ENCODE data around the gene USH2A. TPM values are rescaled to one million over a fixed set of nuclear protein-coding genes. Genes with fewer than 3 reads are reported as not detected.

Gene USH2A
- total RNA-seq, 1 donor from 2014 or later: not detected

GRCh38 chr1:216183454-216183853 lies 239.8 kb downstream of the USH2A start:
- DNase-seq (ENCODE audit: low read depth): no peak
- no peak for TF ChIP-seq CTCF (conservative IDR thresholded peaks at IDR 0.05; ENCODE audit: low read depth, low read length)
- no peak overlapping the region for H3K4me3 ChIP-seq (ENCODE audit: low read depth, low read length)

GRCh38 chr1:216183007-216183406 lies 240.2 kb downstream of the USH2A start:
- TF ChIP-seq CTCF (conservative IDR thresholded peaks at IDR 0.05; ENCODE audit: low read depth, low read length): no peak
- DNase-seq (ENCODE audit: low read depth): peak; percentile 29
- H3K4me3 ChIP-seq (ENCODE audit: low read depth, low read length): no peak overlapping the region

GRCh38 chr1:216181590-216181989 lies 241.7 kb downstream of the USH2A start:
- DNase-seq (ENCODE audit: low read depth): no peak
- TF ChIP-seq CTCF (conservative IDR thresholded peaks at IDR 0.05; ENCODE audit: low read depth, low read length): no peak
- H3K4me3 ChIP-seq (ENCODE audit: low read depth, low read length): no peak overlapping the region

GRCh38 chr1:216178281-216178680 lies 245.0 kb downstream of the USH2A start:
- DNase-seq (ENCODE audit: low read depth): no peak
- H3K4me3 ChIP-seq (ENCODE audit: low read depth, low read length): no peak overlapping the region
- TF ChIP-seq CTCF (conservative IDR thresholded peaks at IDR 0.05; ENCODE audit: low read depth, low read length): no peak

GRCh38 chr1:216176970-216177369 lies 246.3 kb downstream of the USH2A start:
- H3K4me3 ChIP-seq (ENCODE audit: low read depth, low read length): no peak overlapping the region
- no peak for TF ChIP-seq CTCF (conservative IDR thresholded peaks at IDR 0.05; ENCODE audit: low read depth, low read length)
- DNase-seq (ENCODE audit: low read depth): no peak

GRCh38 chr1:216175714-216176113 lies 247.5 kb downstream of the USH2A start:
- no peak overlapping the region for H3K4me3 ChIP-seq (ENCODE audit: low read depth, low read length)
- no peak for DNase-seq (ENCODE audit: low read depth)
- TF ChIP-seq CTCF (conservative IDR thresholded peaks at IDR 0.05; ENCODE audit: low read depth, low read length): peak; percentile 11

- no peak for DNase-seq (ENCODE audit: low read depth)
- H3K4me3 ChIP-seq (ENCODE audit: low read depth, low read length): no peak overlapping the region
- TF ChIP-seq CTCF (conservative IDR thresholded peaks at IDR 0.05; ENCODE audit: low read depth, low read length): no peak
These were observed 249.8 kb downstream of the USH2A start for GRCh38 chr1:216173376-216173995.

All from epithelial cell of proximal tubule (primary cell).